NCI-H510A treated with DMSO at 0.1 percent for 48 hours (cell line): ENCODE measurements around the gene TNN.

Experiments
- DNase-seq: peaks from one replicate; lab custom pipeline; 2025; lab: John Stamatoyannopoulos, UW

Gene TNN

DNA sequence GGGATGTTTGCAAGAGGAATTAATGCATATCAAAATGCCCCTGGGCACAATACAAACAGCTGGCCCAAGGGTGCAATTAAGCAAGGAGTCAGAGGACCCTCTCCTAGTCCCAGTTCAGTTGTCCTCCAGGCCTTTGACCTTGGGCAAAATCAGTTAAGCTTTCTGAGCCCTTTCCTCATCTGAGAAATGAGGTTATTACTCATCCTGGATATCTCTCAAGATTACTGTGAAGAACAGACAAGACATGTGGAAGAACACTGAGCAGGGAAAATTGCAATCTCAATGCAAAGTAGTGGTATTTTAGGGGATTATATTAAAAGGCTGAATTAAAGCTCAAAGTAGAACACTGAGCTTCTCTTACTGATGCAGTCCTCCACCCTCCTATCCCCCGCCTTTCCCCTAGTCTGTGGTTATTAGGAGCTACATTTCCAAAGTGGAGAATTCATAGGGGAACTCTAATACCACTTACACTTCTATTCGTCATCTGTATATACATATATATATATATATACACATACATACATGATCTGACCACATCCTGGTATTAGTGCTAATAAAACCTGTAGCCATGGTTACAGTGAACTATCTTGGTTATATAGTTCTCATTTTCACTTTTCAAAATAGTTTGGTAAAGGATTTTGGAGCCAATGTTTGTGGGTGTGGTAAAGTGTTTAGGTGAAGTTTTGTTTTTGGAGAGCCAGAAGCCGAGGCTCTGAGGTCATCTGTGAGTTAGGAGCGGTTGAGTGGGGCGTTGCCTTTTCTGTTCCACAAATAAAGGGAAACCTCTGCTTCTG lies 106.9 kb downstream of the TNN start:
- no peak for DNase-seq

DNA sequence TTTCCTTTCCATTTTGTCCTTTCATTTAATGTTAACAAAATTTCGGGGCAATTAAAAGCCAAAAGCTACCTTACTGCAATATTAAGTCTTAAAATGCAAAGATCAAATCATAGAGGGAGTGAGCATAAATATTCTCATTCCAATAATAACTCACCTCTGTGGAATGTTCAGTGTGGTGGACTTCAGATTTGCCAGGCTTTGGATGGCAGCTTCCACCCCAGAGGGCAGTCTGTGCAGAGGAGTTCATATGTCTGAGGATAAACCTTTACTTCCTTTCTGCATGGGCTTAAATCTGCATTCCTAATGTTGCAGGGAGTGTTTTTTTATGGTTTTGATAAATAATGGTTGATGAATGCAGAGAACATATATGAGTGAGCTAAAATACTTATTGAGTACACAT lies 108.6 kb downstream of the TNN start:
- no peak for DNase-seq

DNA sequence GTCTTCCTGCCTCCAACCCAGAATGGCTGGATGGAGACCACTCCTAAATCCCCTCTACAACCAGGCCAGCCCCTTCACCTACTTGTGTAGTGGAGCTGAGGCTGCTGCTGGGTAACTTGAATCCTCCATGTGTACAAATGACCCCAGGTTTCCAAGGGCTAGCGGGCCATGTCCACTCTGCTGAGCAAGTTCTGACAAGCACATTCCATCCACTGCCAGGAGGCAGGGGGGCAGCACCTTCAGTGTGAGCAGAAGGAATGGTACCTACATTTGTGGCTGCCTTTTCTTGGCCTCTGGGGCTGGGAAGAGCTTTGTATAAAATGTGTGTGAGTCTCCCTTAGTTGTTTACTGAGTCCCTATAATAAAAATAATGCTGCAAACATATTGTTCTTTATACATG lies 110.4 kb downstream of the TNN start:
- DNase-seq: no peak

DNA sequence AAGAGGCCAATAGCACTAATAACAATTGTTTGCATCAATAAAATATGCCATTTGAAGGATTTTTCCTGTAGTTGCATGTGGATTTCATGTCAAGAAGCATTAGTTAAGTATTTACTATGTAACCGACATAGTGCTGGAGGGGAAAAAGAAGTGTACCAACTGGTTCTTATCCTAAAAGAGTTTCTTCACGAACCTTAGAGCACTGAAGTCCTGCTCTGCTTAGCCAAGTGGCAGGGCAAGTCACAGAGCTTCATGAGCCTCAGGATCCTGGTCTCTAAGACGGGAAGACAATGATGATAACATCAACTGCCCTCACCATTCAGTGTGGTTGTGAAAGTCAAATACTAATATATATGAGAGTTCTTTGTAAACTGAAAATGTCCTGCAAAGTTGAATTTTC lies 110.8 kb downstream of the TNN start:
- no peak for DNase-seq

DNA sequence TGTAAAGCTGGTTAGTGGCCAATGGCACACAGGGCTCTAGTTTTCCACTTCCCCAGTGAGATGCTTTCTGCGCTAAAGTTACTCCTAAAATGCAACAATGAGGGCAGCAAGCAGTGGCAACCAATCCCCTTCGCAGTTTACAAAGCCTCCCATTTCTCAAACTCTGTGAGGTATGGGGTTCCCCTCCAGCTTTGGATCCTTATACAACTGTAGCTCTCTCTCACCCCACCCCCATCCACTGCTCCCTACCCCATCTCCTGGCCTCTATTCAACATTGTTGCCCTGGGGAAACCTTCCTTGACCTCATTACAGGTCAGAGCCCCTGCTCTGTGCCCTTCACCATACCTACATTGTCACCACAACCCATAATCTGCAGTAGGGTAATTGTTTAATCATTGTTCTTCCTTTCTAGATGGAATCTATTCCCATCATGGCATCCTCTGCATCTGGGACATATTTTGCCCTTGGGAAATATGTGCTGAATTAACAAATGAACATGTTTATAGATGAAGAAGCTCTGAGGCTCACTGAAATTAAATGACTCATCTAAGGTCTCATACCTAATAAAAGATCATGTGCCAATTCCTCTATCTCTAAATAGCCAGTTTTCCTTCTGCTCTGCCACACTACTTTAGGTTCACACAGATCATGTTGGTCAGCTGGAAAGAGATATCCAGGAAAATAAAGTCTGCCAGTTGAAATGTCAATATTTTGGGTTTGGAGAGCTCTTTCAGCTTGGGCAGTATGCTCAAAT lies 112.4 kb downstream of the TNN start:
- no peak for DNase-seq

- no peak for DNase-seq
Observed at GRCh38 chr1:175182201-175182746, 114.6 kb downstream of the TNN start.

DNA sequence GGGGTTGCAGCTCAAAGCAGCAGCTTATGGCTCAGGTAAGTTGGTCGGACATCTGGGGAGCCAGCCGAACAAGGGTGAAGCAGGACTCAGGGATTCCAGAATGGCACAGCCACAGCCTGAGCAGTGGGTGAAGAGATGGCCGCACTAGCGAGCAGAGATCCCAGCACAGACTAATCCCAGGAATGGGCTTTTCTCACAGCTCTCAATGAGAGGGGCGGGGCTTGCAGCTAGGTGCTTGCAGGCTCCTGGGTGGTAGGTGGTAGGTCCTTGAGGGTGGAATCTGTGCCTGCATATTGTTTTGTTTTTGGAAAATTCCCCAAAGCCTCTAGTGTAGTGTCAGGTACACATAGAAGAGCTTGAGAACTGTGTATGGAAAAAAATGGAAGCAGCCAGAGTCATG lies 116.0 kb downstream of the TNN start:
- DNase-seq: no peak

GRCh38 chr1:175185903-175186302 lies 118.3 kb downstream of the TNN start:
- DNase-seq: no peak

DNA sequence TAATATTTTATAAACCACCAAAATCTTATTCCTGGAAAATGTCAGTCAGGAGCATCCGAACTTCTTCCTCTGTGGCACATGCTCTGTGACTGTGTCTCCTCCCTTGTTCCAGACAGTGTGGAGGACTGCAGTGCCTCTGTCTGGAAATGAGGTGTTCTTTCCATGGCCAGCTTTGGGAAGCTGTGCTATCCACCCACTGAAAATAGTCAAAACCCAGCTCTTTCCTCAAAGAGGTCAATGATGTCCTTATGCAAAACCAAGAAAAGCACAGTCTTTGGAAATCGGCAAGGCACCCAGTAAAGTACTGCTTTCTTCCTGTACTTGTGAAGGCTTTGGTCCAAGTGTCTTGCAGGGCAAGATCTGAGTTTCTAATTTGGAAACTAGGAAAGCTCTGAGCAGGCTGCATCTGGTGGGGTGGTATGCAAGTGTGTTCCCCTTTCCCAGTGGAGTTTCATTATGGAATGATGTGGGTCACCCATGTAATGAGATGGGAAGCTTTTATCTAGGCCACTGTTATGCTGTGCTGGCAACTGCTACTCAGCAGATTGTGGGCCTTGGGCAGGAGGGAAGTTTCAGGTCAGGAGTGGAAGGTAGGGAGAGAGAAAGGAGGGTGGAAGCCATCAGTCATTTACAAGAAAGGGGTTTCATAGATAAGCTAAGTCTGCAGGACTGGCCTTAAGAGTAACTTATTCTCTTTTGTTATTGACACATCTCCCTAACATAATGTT lies 119.0 kb downstream of the TNN start:
- DNase-seq: no peak

- DNase-seq: no peak
Observed at GRCh38 chr1:175188936-175189335, 121.3 kb downstream of the TNN start.

DNA sequence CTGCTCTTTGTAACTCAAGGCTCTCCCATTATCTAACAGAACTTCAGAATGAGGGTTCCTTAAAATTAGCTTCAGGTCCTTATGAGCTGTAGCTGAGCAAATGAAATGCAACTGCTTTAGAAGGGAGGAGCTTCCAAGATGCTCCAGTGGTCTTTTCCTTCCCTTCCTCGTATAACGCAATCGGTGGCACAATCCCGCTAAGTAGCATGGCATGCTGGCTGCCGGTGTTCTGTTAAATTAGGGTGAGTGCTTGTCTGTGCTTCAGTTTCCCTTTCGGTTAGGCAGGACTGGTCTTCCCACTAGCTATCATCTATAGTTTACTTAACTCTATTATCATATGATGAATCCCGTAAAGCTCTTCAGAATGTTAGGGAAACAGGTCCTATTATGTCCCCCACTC lies 124.0 kb downstream of the TNN start:
- DNase-seq: peak; percentile 49

GRCh38 chr1:175192111-175192629 lies 124.5 kb downstream of the TNN start:
- DNase-seq: peak; percentile 79

GRCh38 chr1:175192630-175193526 lies 125.2 kb downstream of the TNN start, which contains the start of gene KIAA0040:
KIAA0040 (minus strand) TSS chr1:175192776; CDS start chr1:175161013, 31,763 bp downstream.
- DNase-seq: peak; percentile 91

DNA sequence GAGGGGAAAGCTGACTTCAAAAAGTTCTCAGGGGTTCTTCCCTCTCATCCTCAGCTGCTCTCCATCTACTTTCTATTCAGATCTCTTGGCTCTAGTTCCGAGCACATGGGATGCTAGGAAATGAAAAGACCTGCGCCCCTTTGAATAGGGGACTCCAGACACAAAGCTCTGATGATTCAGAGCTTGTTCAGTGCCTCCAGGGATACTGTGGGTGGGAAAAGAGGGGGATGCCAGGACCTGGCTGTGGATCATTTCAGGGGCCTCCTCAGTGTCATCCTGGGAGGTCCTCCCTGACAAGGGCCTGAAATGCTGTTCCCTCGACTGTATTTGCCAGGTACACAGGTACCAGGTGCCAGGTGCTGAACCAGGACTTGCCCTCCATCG lies 125.9 kb downstream of the TNN start:
- DNase-seq: no peak

GRCh38 chr1:175195281-175195680 lies 127.6 kb downstream of the TNN start:
- no peak for DNase-seq

GRCh38 chr1:175195798-175196197 lies 128.2 kb downstream of the TNN start:
- DNase-seq: no peak

DNA sequence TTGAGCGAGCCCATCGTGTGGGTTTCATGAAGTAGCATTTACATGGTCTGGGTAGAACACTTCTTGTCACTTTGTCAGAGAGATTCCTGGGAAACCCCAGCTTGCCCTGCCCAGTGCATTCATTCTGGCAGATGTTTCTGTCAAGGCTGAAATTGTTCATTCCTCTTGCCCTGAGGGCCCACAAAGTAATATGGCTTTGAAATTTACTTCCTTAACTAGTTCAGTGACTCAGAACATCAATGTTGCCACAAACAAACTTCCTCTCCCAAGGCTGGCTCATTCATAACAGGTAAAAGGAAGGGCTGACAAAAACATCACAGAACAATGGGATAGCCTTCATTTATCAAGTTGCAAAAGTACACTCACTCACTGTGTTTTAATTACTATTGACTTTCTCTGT lies 129.9 kb downstream of the TNN start:
- DNase-seq: no peak
